Ectodermal cell (in vitro differentiated cells): Measurements from ENCODE around the gene SESN1.

ENCODE experiments used
- H3K27ac ChIP-seq: 2 replicates; pipeline ENCODE4 v1.7.0; 2013; ENCODE audit warnings: mild to moderate bottlenecking, low read depth, low read length; ENCODE audit not compliant: insufficient read depth, poor library complexity, severe bottlenecking
- H3K27me3 ChIP-seq: 2 replicates; pipeline ENCODE4 v1.7.0; 2013; ENCODE audit warnings: mild to moderate bottlenecking, low read length; ENCODE audit not compliant: insufficient read depth, control insufficient read depth, poor library complexity, severe bottlenecking
- H3K36me3 ChIP-seq: one replicate; pipeline ENCODE4 v1.7.0; 2013; ENCODE audit warnings: low read length; ENCODE audit not compliant: control insufficient read depth, insufficient read depth
- H3K4me1 ChIP-seq: one replicate; pipeline ENCODE4 v1.7.0; 2013; ENCODE audit warnings: low read length; ENCODE audit not compliant: control insufficient read depth, insufficient read depth
- H3K4me3 ChIP-seq: 2 replicates; pipeline ENCODE4 v1.7.0; 2013; ENCODE audit warnings: low read depth, low read length, control low read depth; ENCODE audit not compliant: insufficient read depth
- H3K9me3 ChIP-seq: 2 replicates; pipeline ENCODE4 v1.7.0; 2013; ENCODE audit warnings: mild to moderate bottlenecking, low read length, moderate library complexity; ENCODE audit not compliant: control insufficient read depth
- WGBS, 2 experiments: methylation state at CpG; one replicate each; pipeline ENCODE4 v1.1.7; 2013; ENCODE audit warnings: missing lambda C conversion rate in 2 of 2; 5-methylcytosine and 5-hydroxymethylcytosine counted together

The SESN1 gene

GRCh38 chr6:109034526-109034925 is 60.1 kb downstream of the SESN1 start:
- 95 to 97% methylated on average over 1 of the region's 1 CpG for WGBS, 2 experiments
- Histone ChIP-seq H3K36me3 (no peaks in the 10 kb centered on the region), H3K9me3 (no peaks in the 10 kb centered on the region), H3K4me1 (no peaks in the 10 kb centered on the region), H3K27me3 (no peaks in the 10 kb centered on the region), H3K4me3 (no peak overlapping the region), H3K27ac (no peak overlapping the region)

DNA sequence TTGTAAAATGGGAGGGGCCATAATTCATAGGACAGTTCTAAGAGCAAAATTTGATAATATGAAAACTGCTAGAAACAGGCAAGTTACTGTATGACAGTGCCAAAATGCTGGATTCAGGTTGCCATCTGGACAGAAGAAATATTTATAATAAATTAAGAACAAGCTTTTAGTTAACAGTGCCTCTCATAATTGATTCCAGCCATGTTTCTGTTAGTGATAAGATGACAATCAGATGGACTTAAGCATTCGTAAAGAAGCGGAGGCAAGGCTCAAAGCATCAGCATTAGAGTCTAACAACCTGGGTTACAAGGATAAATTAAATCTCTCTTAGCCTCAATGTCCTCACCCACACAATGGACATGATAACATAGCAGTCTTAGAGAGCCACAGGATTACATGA is 61.0 kb downstream of the SESN1 start:
- WGBS, 2 experiments, result 100% methylated on average over 2 of the region's 2 CpGs
- no peak overlapping the region for H3K4me3 ChIP-seq

DNA sequence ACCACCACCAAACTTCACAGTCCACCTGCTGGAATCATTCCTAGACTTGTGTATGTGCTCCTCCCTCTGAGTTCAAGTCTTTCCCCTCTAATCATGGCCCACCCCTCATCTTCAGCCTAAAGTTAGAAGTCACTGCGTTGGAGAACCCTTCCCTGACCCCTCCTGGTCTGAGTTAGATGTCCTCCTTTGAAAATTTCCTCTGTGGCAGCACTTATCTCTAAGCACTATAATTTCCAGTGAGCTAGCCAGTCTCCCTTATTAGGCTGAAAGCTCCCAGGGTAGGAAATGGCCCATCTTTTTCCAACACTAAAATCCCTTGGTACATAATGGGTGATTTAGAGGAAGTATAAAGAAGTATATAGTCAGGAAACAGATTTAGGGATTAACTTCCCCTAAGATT is 63.2 kb downstream of the SESN1 start:
- Histone ChIP-seq H3K9me3 (no peaks in the 10 kb centered on the region), H3K27me3 (no peaks in the 10 kb centered on the region), H3K4me1 (no peaks in the 10 kb centered on the region), H3K27ac (no peak overlapping the region), H3K36me3 (no peaks in the 10 kb centered on the region), H3K4me3 (no peak overlapping the region)
- WGBS, 2 experiments, result 59 to 60% methylated on average over 1 of the region's 1 CpG

More for the DNA sequence above, 61.0 kb downstream of the SESN1 start:
- Histone ChIP-seq H3K9me3 (no peaks in the 10 kb centered on the region), H3K36me3 (no peaks in the 10 kb centered on the region), H3K27ac (no peak overlapping the region), H3K27me3 (no peaks in the 10 kb centered on the region), H3K4me1 (no peaks in the 10 kb centered on the region)

DNA sequence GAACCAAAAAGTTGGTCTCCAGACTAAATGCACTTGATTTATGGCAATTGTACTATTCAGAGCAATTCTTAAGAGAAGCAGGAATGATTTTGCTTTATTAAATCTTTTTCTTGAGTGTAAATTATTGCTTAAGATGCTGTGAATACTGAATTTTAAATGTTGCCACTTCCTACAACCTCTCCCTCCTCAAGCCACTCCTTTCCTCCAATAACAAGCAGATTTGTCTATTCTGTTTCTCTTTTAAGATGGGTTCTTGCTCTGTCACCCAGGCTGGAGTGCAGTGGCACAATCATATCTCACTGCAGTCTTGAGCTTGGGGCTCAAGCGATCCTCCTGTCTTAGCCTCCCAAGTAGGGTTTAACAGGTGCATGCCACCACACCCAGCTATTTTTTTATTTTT is 65.3 kb downstream of the SESN1 start:
- H3K4me3 ChIP-seq, result no peak overlapping the region
- H3K27ac ChIP-seq, result no peak overlapping the region
- no peaks in the 10 kb centered on the region for H3K4me1 ChIP-seq
- 93 to 97% methylated on average over 1 of the region's 1 CpG for WGBS, 2 experiments
- H3K36me3 ChIP-seq, result no peaks in the 10 kb centered on the region
- H3K9me3 ChIP-seq, result no peaks in the 10 kb centered on the region
- no peaks in the 10 kb centered on the region for H3K27me3 ChIP-seq

DNA sequence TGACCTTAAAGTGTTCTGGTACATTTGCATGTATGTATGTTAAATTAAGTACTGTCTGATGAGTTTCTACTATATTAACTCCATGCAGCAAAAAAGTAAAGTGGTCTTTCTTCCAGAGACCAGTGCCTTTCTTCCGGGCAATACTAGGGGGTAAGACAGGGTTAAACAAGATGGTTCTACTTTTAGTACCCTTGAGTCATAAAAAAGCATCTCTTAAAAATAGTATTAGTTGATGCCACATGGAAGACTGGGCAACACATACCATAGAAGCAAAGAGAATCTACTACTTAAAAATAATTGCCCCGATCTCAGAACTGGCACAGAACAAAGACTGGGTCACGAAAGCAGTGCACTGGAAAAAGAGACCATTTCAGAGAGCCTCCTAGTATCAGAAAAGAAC is 66.2 kb downstream of the SESN1 start:
- H3K4me1 ChIP-seq, result no peaks in the 10 kb centered on the region
- H3K4me3 ChIP-seq, result no peak overlapping the region
- H3K9me3 ChIP-seq, result no peaks in the 10 kb centered on the region
- no peaks in the 10 kb centered on the region for H3K36me3 ChIP-seq
- no peaks in the 10 kb centered on the region for H3K27me3 ChIP-seq
- 87 to 96% methylated on average over 2 to 3 of the region's 3 CpGs for WGBS, 2 experiments
- no peak overlapping the region for H3K27ac ChIP-seq

GRCh38 chr6:109027964-109028363 is 66.7 kb downstream of the SESN1 start:
- no peaks in the 10 kb centered on the region for H3K9me3 ChIP-seq
- H3K4me1 ChIP-seq, result no peaks in the 10 kb centered on the region
- H3K36me3 ChIP-seq, result no peaks in the 10 kb centered on the region
- no peak overlapping the region for H3K27ac ChIP-seq
- H3K27me3 ChIP-seq, result no peaks in the 10 kb centered on the region
- no peak overlapping the region for H3K4me3 ChIP-seq

DNA sequence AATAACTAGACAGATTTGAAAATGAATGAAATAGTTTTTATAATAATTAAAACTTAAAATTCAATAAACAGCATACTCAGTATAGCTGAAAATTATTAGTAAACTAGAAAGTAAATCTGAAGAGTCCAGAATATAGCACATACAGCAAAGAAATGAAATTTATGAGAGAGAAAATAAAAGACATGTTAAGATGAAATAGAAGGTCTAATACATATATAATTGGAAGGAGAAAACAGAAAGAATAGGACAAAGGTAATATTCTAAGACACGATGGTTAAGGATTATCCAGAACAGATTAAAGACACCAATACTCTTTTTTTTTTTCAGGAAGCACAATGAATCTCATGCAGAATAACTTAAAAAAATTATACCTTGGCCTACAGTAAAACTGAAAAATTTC is 69.0 kb downstream of the SESN1 start:
- Histone ChIP-seq H3K27ac (no peak overlapping the region), H3K4me3 (no peak overlapping the region), H3K36me3 (no peaks in the 10 kb centered on the region), H3K27me3 (no peaks in the 10 kb centered on the region), H3K4me1 (no peaks in the 10 kb centered on the region), H3K9me3 (no peaks in the 10 kb centered on the region)
- WGBS, 2 experiments, result 89 to 100% methylated on average over 1 of the region's 1 CpG

DNA sequence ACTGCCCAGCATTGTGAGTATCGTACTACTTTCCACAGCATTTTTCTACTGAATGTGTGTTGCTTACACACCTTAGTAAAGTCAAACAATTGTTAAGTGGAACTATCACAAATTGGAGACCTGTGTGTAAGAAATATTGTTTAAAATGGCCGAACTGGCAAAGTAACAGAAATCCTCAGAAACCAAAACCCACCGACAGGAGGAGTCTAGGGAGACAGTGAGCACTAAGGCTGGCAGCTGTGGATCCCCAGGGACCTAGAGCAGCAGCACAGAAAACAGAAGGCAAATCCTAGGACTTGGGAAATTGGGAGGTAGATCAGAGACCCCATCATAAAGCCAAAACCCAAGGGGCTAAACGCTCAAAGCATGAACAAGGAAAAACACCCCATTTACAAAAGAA is 69.9 kb downstream of the SESN1 start:
- Histone ChIP-seq H3K4me3 (no peak overlapping the region), H3K27ac (no peak overlapping the region), H3K27me3 (no peaks in the 10 kb centered on the region), H3K9me3 (no peaks in the 10 kb centered on the region), H3K4me1 (no peaks in the 10 kb centered on the region), H3K36me3 (no peaks in the 10 kb centered on the region)
- 79 to 81% methylated on average over 3 to 4 of the region's 4 CpGs for WGBS, 2 experiments

DNA sequence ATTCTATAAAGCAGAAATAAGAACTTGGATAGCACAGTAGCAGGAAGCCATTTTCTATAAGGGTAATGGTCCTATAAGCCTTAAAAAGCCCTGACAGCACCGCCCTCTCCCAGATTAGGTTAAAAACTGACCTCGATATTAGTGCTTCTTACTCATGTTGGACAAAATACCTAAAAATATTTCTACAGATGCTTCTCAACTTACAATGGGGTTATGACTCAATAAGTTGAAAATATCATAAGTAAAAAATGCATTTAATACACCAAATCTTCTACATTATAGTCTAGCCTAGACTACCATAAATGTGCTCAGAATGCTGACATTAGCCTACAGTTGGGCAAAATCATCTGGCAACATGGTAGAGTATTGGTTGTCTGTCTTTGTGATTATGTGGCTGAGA is 70.3 kb downstream of the SESN1 start:
- no peaks in the 10 kb centered on the region for H3K4me1 ChIP-seq
- WGBS, 2 experiments, result 84 to 88% methylated on average over 2 of the region's 2 CpGs

DNA sequence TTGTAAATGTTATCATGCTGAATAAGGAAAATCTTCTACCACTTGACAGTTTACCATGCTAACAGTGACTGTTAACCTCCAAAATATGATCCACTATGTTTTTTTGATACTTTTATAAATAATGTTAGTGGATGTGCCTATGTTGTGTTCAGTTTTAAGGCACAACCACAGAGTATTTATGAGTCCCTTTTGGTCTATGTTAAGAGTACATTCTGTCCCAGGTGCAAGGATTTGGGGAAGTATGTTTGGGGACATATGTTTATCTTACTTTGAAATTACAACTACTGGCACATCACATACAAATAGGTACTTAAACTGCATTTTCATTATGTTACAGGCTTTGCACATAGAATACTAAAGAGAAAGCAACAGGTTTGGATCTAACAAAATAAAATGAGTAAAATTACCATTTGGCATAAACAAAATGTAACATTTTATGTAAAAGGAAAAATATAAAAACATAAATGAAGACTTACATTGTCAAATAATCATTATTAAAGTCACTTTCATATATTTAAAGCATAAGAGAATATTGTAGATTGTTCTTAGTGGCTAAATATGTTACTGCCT is 71.2 kb downstream of the SESN1 start:
- Histone ChIP-seq H3K27ac (no peak overlapping the region), H3K4me3 (no peak overlapping the region), H3K9me3 (no peaks in the 10 kb centered on the region), H3K27me3 (no peaks in the 10 kb centered on the region), H3K4me1 (no peaks in the 10 kb centered on the region), H3K36me3 (no peaks in the 10 kb centered on the region)

More for the DNA sequence above, 70.3 kb downstream of the SESN1 start:
- no peak overlapping the region for H3K27ac ChIP-seq
- no peak overlapping the region for H3K4me3 ChIP-seq
- no peaks in the 10 kb centered on the region for H3K9me3 ChIP-seq
- no peaks in the 10 kb centered on the region for H3K27me3 ChIP-seq
- H3K36me3 ChIP-seq, result no peaks in the 10 kb centered on the region

DNA sequence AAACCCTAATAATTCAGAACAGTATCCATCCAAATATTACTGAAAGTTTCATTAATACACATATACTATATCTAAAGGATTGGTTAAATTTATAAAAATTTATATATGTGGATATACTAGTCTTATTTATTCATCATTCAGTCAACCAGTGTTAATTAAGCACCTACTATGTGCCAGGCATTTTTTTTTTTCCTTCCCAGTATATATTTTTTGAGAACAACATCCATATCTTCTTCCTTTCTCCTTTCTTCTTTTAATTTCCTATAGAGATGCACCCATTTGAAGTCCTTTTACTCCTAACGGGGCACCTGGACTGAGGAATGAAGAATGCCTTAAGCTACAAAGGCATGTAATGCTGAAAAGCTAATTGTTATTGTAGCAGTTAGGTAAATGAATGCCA is 72.8 kb downstream of the SESN1 start:
- no peaks in the 10 kb centered on the region for H3K9me3 ChIP-seq
- WGBS, 2 experiments, result 60 to 89% methylated on average over 1 of the region's 1 CpG
- H3K4me3 ChIP-seq, result no peak overlapping the region
- no peaks in the 10 kb centered on the region for H3K4me1 ChIP-seq
- no peaks in the 10 kb centered on the region for H3K36me3 ChIP-seq
- H3K27ac ChIP-seq, result no peak overlapping the region
- no peaks in the 10 kb centered on the region for H3K27me3 ChIP-seq
